ENCODE measurements around the gene FAM240A. TPM values are rescaled to one million over a fixed set of nuclear protein-coding genes. Genes with fewer than 3 reads are reported as not detected.

Gene FAM240A
- total and polyA plus RNA-seq, 4 donors = not detected

GRCh38 chr3:46672349-46672695 lies 60.0 kb downstream of the FAM240A start:
- DNase-seq (ENCODE audit: low spot score) = no peak
- peaks cover 5 to 16% (median 12%) of the 10 kb centered on the region in 4 donors for H3K4me1 ChIP-seq (ENCODE audit: control insufficient read depth in 4 of 4, insufficient read depth in 4 of 4, low read length in 3 of 4)
- H3K9me3 ChIP-seq (ENCODE audit: control insufficient read depth in 4 of 4, low read length in 3 of 4) = no peaks in the 10 kb centered on the region
- H3K9ac ChIP-seq (ENCODE audit: low read depth in 1 of 2, low read length in 2 of 2) = no peak overlapping the region
- H3K27ac ChIP-seq (ENCODE audit: low read depth in 1 of 2, low read length in 2 of 2) = no peak overlapping the region
- no peak overlapping the region for H3K4me3 ChIP-seq (ENCODE audit: low read depth in 1 of 3, low read length in 3 of 3)
- no peaks in the 10 kb centered on the region for H3K27me3 ChIP-seq (ENCODE audit: control insufficient read depth in 4 of 4, insufficient read depth in 4 of 4, low read length in 3 of 4)
- WGBS = 94% methylated on average over 6 of the region's 6 CpGs
- no peak for TF ChIP-seq FOXA2 (IDR thresholded peaks at IDR 0.05)
- TF ChIP-seq HNF4A (conservative IDR thresholded peaks at IDR 0.05) = no peak
- no peak for TF ChIP-seq CTCF (IDR thresholded peaks at IDR 0.05; ENCODE audit: low read depth, low read length, missing input control)
- no peak for TF ChIP-seq RAD21 (IDR thresholded peaks at IDR 0.05)
- no peak for TF ChIP-seq RXRA (IDR thresholded peaks at IDR 0.05)
- no peak for TF ChIP-seq TAF1 (conservative IDR thresholded peaks at IDR 0.05)
- no peak for TF ChIP-seq ATF3 (IDR thresholded peaks at IDR 0.05)
- no peak for TF ChIP-seq REST (IDR thresholded peaks at IDR 0.05)
- no peak for TF ChIP-seq EGR1 (IDR thresholded peaks at IDR 0.05; ENCODE audit: low read depth in 2 of 2)
- TF ChIP-seq NR2F2 (IDR thresholded peaks at IDR 0.05) = no peak
- TF ChIP-seq ZBTB33 (IDR thresholded peaks at IDR 0.05) = no peak
- TF ChIP-seq FOXA1 (IDR thresholded peaks at IDR 0.05) = no peak
- TF ChIP-seq HNF4G (IDR thresholded peaks at IDR 0.05) = no peak
- TF ChIP-seq JUND (IDR thresholded peaks at IDR 0.05) = no peak
- TF ChIP-seq MAX (IDR thresholded peaks at IDR 0.05) = no peak
- TF ChIP-seq YY1 (IDR thresholded peaks at IDR 0.05) = no peak
- TF ChIP-seq GABPA (IDR thresholded peaks at IDR 0.05 in 1 of 2, conservative IDR thresholded peaks at IDR 0.05 in 1 of 2) = no peak
- peaks cover 0 to 8% (median 4%) of the 10 kb centered on the region in 4 donors for H3K36me3 ChIP-seq (ENCODE audit: control insufficient read depth in 4 of 4, insufficient read depth in 3 of 4, low read depth in 1 of 4, low read length in 3 of 4)
